HepG2 (cell line): Measurements from ENCODE around the gene TP53I3. TPM values are rescaled to one million over a fixed set of nuclear protein-coding genes. Genes with fewer than 3 reads are reported as not detected.

ENCODE experiments used
- CCDC6 ChIP-seq: sonication (generic); formaldehyde crosslinking; IDR thresholded peaks from 2 replicates; pipeline ENCODE4 v1.8.1; 2022; ENCODE audit warnings: mild to moderate bottlenecking, missing genetic modification reagents, moderate library complexity
- FOXJ3 ChIP-seq: sonication (generic); formaldehyde crosslinking; IDR thresholded peaks from 2 replicates; pipeline ENCODE4 v1.4.0; 2020; ENCODE audit warnings: missing genetic modification reagents, mild to moderate bottlenecking, borderline replicate concordance
- GABPA ChIP-seq, 2 experiments: IDR thresholded peaks; 2 replicates each; pipeline ENCODE4 v1.6.1; 2011 to 2016; ENCODE audit warnings: low read depth in 2 of 2, low read length in 1 of 2, missing biosample characterization in 1 of 2, missing genetic modification characterization in 1 of 2
- GATAD1 ChIP-seq: IDR thresholded peaks from 2 replicates; pipeline ENCODE4 v1.6.1; 2016; ENCODE audit warnings: missing genetic modification reagents, missing compliant biosample characterization
- HNF4G ChIP-seq, 2 experiments: sonication (generic) in 1 of 2; formaldehyde crosslinking in 1 of 2; IDR thresholded peaks; 2 replicates each; pipeline versions ENCODE4 v1.4.0 to v1.6.1; 2011 to 2020; ENCODE audit warnings: borderline replicate concordance in 2 of 2, low read depth in 2 of 2, mild to moderate bottlenecking in 2 of 2, low read length in 1 of 2, missing genetic modification reagents in 1 of 2, moderate library complexity in 1 of 2
- HOXD1 ChIP-seq: sonication (generic); formaldehyde crosslinking; IDR thresholded peaks from 2 replicates; pipeline ENCODE4 v1.5.0; 2020; ENCODE audit warnings: missing genetic modification reagents
- MBNL3 ChIP-seq: fragments of 250-450 bp; sonication (Bioruptor Pico); conservative IDR thresholded peaks from 2 replicates; pipeline ENCODE4 v1.8.0; 2022; ENCODE audit warnings: mild to moderate bottlenecking, inconsistent platforms
- MYNN ChIP-seq: sonication (generic); formaldehyde crosslinking; IDR thresholded peaks from 2 replicates; pipeline ENCODE4 v1.4.0; 2020; ENCODE audit warnings: mild to moderate bottlenecking, low read depth, missing genetic modification reagents
- PHF21A ChIP-seq: sonication (generic); formaldehyde crosslinking; IDR thresholded peaks from 2 replicates; pipeline ENCODE4 v1.5.0; 2020; ENCODE audit warnings: mild to moderate bottlenecking, missing genetic modification reagents
- SALL2 ChIP-seq: sonication (generic); formaldehyde crosslinking; IDR thresholded peaks from 2 replicates; pipeline ENCODE4 v1.8.1; 2023; ENCODE audit warnings: mild to moderate bottlenecking, missing genetic modification reagents, inconsistent platforms
- SIN3B ChIP-seq: fragments of 150-350 bp; IDR thresholded peaks from 2 replicates; pipeline ENCODE4 v1.6.1; 2014; ENCODE audit warnings: low read length
- SMARCE1 ChIP-seq: fragments of 450-650 bp; IDR thresholded peaks from 2 replicates; pipeline ENCODE4 v1.6.1; 2017; ENCODE audit warnings: borderline replicate concordance
- SP140L ChIP-seq: sonication (generic); formaldehyde crosslinking; IDR thresholded peaks from 2 replicates; pipeline ENCODE4 v1.4.0; 2020; ENCODE audit warnings: missing genetic modification reagents, borderline replicate concordance
- XBP1 ChIP-seq: sonication (generic); formaldehyde crosslinking; IDR thresholded peaks from 2 replicates; pipeline ENCODE4 v1.5.0; 2020; ENCODE audit warnings: missing genetic modification reagents
- ZNF124 ChIP-seq: sonication (generic); formaldehyde crosslinking; IDR thresholded peaks from 2 replicates; pipeline ENCODE4 v1.4.0; 2020; ENCODE audit warnings: missing genetic modification reagents
- ZNF224 ChIP-seq: sonication (generic); formaldehyde crosslinking; IDR thresholded peaks from 2 replicates; pipeline ENCODE4 v1.5.0; 2020; ENCODE audit warnings: mild to moderate bottlenecking, missing genetic modification reagents
- ZNF230 ChIP-seq: sonication (generic); formaldehyde crosslinking; IDR thresholded peaks from 2 replicates; pipeline ENCODE4 v1.4.0; 2020; ENCODE audit warnings: mild to moderate bottlenecking, missing genetic modification reagents
- ZNF34 ChIP-seq: sonication (generic); formaldehyde crosslinking; IDR thresholded peaks from 2 replicates; pipeline ENCODE4 v1.4.0; 2020; ENCODE audit warnings: mild to moderate bottlenecking, missing genetic modification reagents, borderline replicate concordance
- ZNF577 ChIP-seq: sonication (generic); formaldehyde crosslinking; IDR thresholded peaks from 2 replicates; pipeline ENCODE4 v1.4.0; 2020; ENCODE audit warnings: mild to moderate bottlenecking, low read depth, missing genetic modification reagents, borderline replicate concordance
- ZNF605 ChIP-seq: sonication (generic); formaldehyde crosslinking; IDR thresholded peaks from 2 replicates; pipeline ENCODE4 v1.8.0; 2022; ENCODE audit warnings: mild to moderate bottlenecking, missing genetic modification reagents
- ZNF678 ChIP-seq: sonication (generic); formaldehyde crosslinking; IDR thresholded peaks from 2 replicates; pipeline ENCODE4 v1.4.0; 2020; ENCODE audit warnings: mild to moderate bottlenecking, missing genetic modification reagents
- ZNF766 ChIP-seq: sonication (generic); formaldehyde crosslinking; IDR thresholded peaks from 2 replicates; pipeline ENCODE4 v1.5.0; 2020; ENCODE audit warnings: missing genetic modification reagents, borderline replicate concordance
- ZNF775 ChIP-seq: sonication (generic); formaldehyde crosslinking; IDR thresholded peaks from 2 replicates; pipeline ENCODE4 v1.4.0; 2020; ENCODE audit warnings: missing genetic modification reagents, mild to moderate bottlenecking, moderate library complexity, borderline replicate concordance
- polyA plus RNA-seq, 8 experiments: library from polyadenylated mRNA; depleted of rRNA in 3 of 8; stranded (reverse) in 7 of 8; unstranded in 1 of 8; fragments of >200 nt; fragmentation: Illumina TruSeq in 4 of 8; extraction: Trizol in 4 of 8; gene quantifications; 2 replicates each; pipeline versions ENCODE4 v1.2.1 to v1.2.3, GENCODE V29; 2011 to 2016; ENCODE audit warnings: low read depth in 4 of 8, missing spikeins in 1 of 8, mixed read lengths in 1 of 8; ENCODE audit not compliant: insufficient read depth in 1 of 8
- total RNA-seq, 5 experiments: library from RNA; depleted of rRNA; stranded (reverse); fragments of >200 nt; fragmentation: Illumina TruSeq; extraction: Trizol; gene quantifications; 2 replicates each; pipeline ENCODE4 v1.2.3, GENCODE V29; 2016; ENCODE audit warnings: low read depth in 1 of 5
- TF ChIP-seq, protein P1 (sequence below): sonication (generic); formaldehyde crosslinking; IDR thresholded peaks from 2 replicates; pipeline ENCODE4 v1.4.0; 2020; ENCODE audit warnings: low read depth, mild to moderate bottlenecking, missing genetic modification reagents
- TF ChIP-seq, protein P2 (sequence below): sonication (generic); formaldehyde crosslinking; IDR thresholded peaks from 2 replicates; pipeline ENCODE4 v1.5.0; 2020; ENCODE audit warnings: missing genetic modification reagents, mild to moderate bottlenecking, borderline replicate concordance
- TF ChIP-seq, protein P3 (sequence below): sonication (generic); formaldehyde crosslinking; IDR thresholded peaks from 2 replicates; pipeline ENCODE4 v1.5.0; 2020; ENCODE audit warnings: missing genetic modification reagents, mild to moderate bottlenecking, borderline replicate concordance

TP53I3 gene
- total and polyA plus RNA-seq, 2 of the 13 experiments (the other 11 are each of a cell fraction or from before 2014, with no cell fraction given), result 25.0 to 44.1 TPM

DNA sequence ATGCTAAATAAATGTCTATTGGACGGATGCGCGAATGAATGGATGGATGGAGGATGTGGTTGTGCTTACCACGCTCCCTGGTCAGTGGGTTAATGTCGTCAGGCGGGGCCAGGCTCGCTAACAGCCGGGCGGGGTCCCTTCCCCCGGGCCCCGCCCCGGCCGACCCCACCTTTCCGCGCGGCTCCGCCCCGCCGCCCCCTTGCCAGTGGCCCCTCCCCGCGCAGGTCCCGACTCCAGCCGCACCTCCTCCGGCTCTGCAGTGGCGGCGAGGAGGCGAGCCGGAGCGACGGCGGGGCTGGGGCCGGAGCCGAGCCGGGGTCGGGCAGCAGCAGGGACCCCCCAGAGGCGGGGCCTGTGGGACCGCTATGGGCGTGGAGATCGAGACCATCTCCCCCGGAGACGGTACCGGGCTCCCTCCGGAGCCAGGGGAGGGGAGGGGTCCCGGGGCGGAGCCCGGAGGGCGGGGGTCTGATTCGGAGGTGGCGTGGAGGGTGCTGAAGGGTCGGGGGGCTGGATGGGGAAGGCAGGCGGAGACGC, 35.1 kb downstream of the TP53I3 start, which contains the start of gene FKBP1B (continued):
- TF ChIP-seq ZNF766 (CRISPR knock-in tag), result no peak
- TF ChIP-seq MBNL3, result no peak
- TF ChIP-seq, protein P1, sequence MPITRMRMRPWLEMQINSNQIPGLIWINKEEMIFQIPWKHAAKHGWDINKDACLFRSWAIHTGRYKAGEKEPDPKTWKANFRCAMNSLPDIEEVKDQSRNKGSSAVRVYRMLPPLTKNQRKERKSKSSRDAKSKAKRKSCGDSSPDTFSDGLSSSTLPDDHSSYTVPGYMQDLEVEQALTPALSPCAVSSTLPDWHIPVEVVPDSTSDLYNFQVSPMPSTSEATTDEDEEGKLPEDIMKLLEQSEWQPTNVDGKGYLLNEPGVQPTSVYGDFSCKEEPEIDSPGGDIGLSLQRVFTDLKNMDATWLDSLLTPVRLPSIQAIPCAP (CRISPR knock-in tag), result no peak
- TF ChIP-seq ZNF678 (CRISPR knock-in tag), result no peak
- no peak for TF ChIP-seq FOXJ3 (CRISPR knock-in tag)
- TF ChIP-seq CCDC6 (CRISPR knock-in tag), result 0 out of 2 replicates have a peak, but pooled peaks have one; percentile 13
- TF ChIP-seq, protein P2, sequence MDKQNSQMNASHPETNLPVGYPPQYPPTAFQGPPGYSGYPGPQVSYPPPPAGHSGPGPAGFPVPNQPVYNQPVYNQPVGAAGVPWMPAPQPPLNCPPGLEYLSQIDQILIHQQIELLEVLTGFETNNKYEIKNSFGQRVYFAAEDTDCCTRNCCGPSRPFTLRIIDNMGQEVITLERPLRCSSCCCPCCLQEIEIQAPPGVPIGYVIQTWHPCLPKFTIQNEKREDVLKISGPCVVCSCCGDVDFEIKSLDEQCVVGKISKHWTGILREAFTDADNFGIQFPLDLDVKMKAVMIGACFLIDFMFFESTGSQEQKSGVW (CRISPR knock-in tag), result no peak
- TF ChIP-seq ZNF775 (CRISPR knock-in tag), result no peak
- TF ChIP-seq, protein P3, sequence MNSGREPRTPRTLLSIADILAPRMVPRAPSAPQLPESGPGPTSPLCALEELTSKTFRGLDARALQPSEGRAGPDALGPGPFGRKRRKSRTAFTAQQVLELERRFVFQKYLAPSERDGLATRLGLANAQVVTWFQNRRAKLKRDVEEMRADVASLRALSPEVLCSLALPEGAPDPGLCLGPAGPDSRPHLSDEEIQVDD (CRISPR knock-in tag), result no peak
- no peak; the same call in 1 of the 2 replicates for TF ChIP-seq ZNF124 (CRISPR knock-in tag)
- no peak for TF ChIP-seq SMARCE1
- TF ChIP-seq XBP1 (CRISPR knock-in tag), result no peak
- no peak for TF ChIP-seq HOXD1 (CRISPR knock-in tag)
- TF ChIP-seq ZNF230 (CRISPR knock-in tag), result no peak
- TF ChIP-seq SALL2 (CRISPR knock-in tag), result no peak
- no peak for TF ChIP-seq HNF4G (IDR thresholded peaks at IDR 0.05; ENCODE audit: borderline replicate concordance, low read depth, low read length)
- TF ChIP-seq HNF4G (CRISPR knock-in tag; IDR thresholded peaks at IDR 0.05; ENCODE audit: borderline replicate concordance, low read depth), result no peak
- no peak for TF ChIP-seq GABPA (IDR thresholded peaks at IDR 0.05; ENCODE audit: low read depth, low read length)
- TF ChIP-seq GABPA (CRISPR knock-in tag; IDR thresholded peaks at IDR 0.05; ENCODE audit: low read depth), result no peak
- no peak for TF ChIP-seq ZNF577
- no peak for TF ChIP-seq ZNF605 (CRISPR knock-in tag)
- no peak for TF ChIP-seq GATAD1 (CRISPR knock-in tag)
- TF ChIP-seq ZNF224, result no peak
- no peak for TF ChIP-seq ZNF34 (CRISPR knock-in tag)
- no peak for TF ChIP-seq SIN3B
- TF ChIP-seq MYNN (CRISPR knock-in tag), result no peak
- TF ChIP-seq PHF21A (CRISPR knock-in tag), result no peak
- no peak for TF ChIP-seq SP140L (CRISPR knock-in tag)
